MG63 (cell line): ENCODE results near the gene MAT1A. TPM values are rescaled to one million over a fixed set of nuclear protein-coding genes. Genes with fewer than 3 reads are reported as not detected.

Source experiments
- total RNA-seq: library from RNA; depleted of rRNA; stranded (reverse); fragments of >200 nt; shearing (Covaris generic); gene quantifications from 2 replicates; pipeline ENCODE4 v1.2.3, GENCODE V29; 2014; ENCODE audit warnings: low replicate concordance; rRNA removed

The MAT1A gene
- total RNA-seq, 1 experiment from 2014 or later, result not detected

Other genes with a start within 250 kb of the MAT1A start
- gene TMEM254, start 211.0 kb downstream of the MAT1A start, total RNA-seq, result 5.4 and 9.2 TPM in 2 replicates
- 2.8 and 3.8 TPM in 2 replicates for gene PLAC9, start 156.9 kb downstream of the MAT1A start, total RNA-seq
- gene ANXA11, start 84.1 kb downstream of the MAT1A start, total RNA-seq, result 106 and 198 TPM in 2 replicates
- gene DYDC1, start 67.1 kb upstream of the MAT1A start, total RNA-seq, result not detected in 2 replicates
- not detected in 2 replicates for gene DYDC2, start 67.1 kb upstream of the MAT1A start, total RNA-seq
- gene PRXL2A, start 118.9 kb upstream of the MAT1A start, total RNA-seq, result 1.4 and 2.6 TPM in 2 replicates
- 6.6 and 10.0 TPM in 2 replicates for gene TSPAN14, start 164.7 kb upstream of the MAT1A start, total RNA-seq
- not detected in 2 replicates for gene SH2D4B, start 248.2 kb upstream of the MAT1A start, total RNA-seq